Measurements from ENCODE around the gene UTP14A. TPM values are rescaled to one million over a fixed set of nuclear protein-coding genes. Genes with fewer than 3 reads are reported as not detected.

Gene UTP14A
- total and polyA plus RNA-seq, 2 donors from 2014 or later, result 7.7 to 15.3 TPM

Other genes with a start within 250 kb of the UTP14A start
- gene XPNPEP2, start 167.2 kb upstream of the UTP14A start, total RNA-seq, result 2.0 TPM
- gene XPNPEP2, start 167.2 kb upstream of the UTP14A start, polyA plus RNA-seq (ENCODE audit: insufficient read depth, low read depth, low replicate concordance), result 78.6 TPM
- gene SASH3, start 126.2 kb upstream of the UTP14A start, total RNA-seq, result 18.3 TPM
- gene SASH3, start 126.2 kb upstream of the UTP14A start, polyA plus RNA-seq (ENCODE audit: insufficient read depth, low read depth, low replicate concordance), result 1.9 TPM
- 31.4 TPM for gene ZDHHC9, start 62.3 kb upstream of the UTP14A start, total RNA-seq
- gene ZDHHC9, start 62.3 kb upstream of the UTP14A start, polyA plus RNA-seq (ENCODE audit: insufficient read depth, low read depth, low replicate concordance), result 24.5 TPM
- 14.1 TPM for gene BCORL1, start 76.5 kb downstream of the UTP14A start, total RNA-seq
- gene BCORL1, start 76.5 kb downstream of the UTP14A start, polyA plus RNA-seq (ENCODE audit: insufficient read depth, low read depth, low replicate concordance), result 3.9 TPM
- 18.0 TPM for gene ELF4, start 204.3 kb downstream of the UTP14A start, total RNA-seq
- gene ELF4, start 204.3 kb downstream of the UTP14A start, polyA plus RNA-seq (ENCODE audit: insufficient read depth, low read depth, low replicate concordance), result 2.6 TPM

Measured in kidney (tissue), 2 donors.